ENCODE measurements around the gene CPVL.

GRCh38 chr7:29115753-29116152, 30.6 kb downstream of the CPVL start:
- no peak for TF ChIP-seq CTCF (conservative IDR thresholded peaks at IDR 0.05 in 1 of 2, IDR thresholded peaks at IDR 0.05 in 1 of 2; ENCODE audit: extremely low read depth in 1 of 2, insufficient read depth in 1 of 2, low read depth in 1 of 2, low read length in 2 of 2)
- TF ChIP-seq EZH2 (IDR thresholded peaks at IDR 0.05; ENCODE audit: borderline replicate concordance, low read length) = no peak
